Common myeloid progenitor, CD34-positive (primary cell): ENCODE measurements around the gene CDC42EP3.

Experiments used
- CTCF ChIA-PET: fragments of 350-600 bp; sonication (Branson Sonifier 250); formaldehyde crosslinking; loops from one replicate; lab custom pipeline; 2021; ENCODE audit warnings: antibody characterized with exemption; lab: Charles Lee
- POLR2A ChIA-PET: fragments of 350-600 bp; sonication (Branson Sonifier 250); formaldehyde crosslinking; loops from one replicate; lab custom pipeline; 2021; ENCODE audit warnings: antibody characterized with exemption; lab: Charles Lee
- DNase-seq, 3 donors: peaks; one replicate each; pipeline versions ENCODE4 v3.0.0 to v3.0.0-alpha.2; 2013
- H3K27ac ChIP-seq, 2 experiments: 1 replicate in 1 of 2; 2 replicates in 1 of 2; pipeline ENCODE4 v1.7.0; 2013; ENCODE audit warnings: inconsistent platforms in 2 of 2, low read length in 2 of 2, mild to moderate bottlenecking in 2 of 2, low read depth in 1 of 2, moderate library complexity in 1 of 2; ENCODE audit not compliant: severe bottlenecking in 2 of 2, insufficient read depth in 1 of 2, poor library complexity in 1 of 2
- H3K27me3 ChIP-seq, 5 experiments: replicated peaks in 2 of 5; 1 replicate in 3 of 5; 2 replicates in 2 of 5; pipeline versions ENCODE4 v1.6.1 to v1.7.0; 2013; ENCODE audit warnings: low read length in 4 of 5, mild to moderate bottlenecking in 2 of 5, moderate library complexity in 2 of 5, inconsistent platforms in 1 of 5; ENCODE audit not compliant: insufficient read depth in 5 of 5, control insufficient read depth in 4 of 5
- H3K36me3 ChIP-seq, 4 experiments: 1 replicate in 2 of 4; 2 replicates in 2 of 4; pipeline versions ENCODE4 v1.6.1 to v1.7.0; 2013; ENCODE audit warnings: low read length in 3 of 4, control low read depth in 1 of 4, mild to moderate bottlenecking in 1 of 4; ENCODE audit not compliant: control insufficient read depth in 4 of 4, insufficient read depth in 4 of 4
- H3K4me1 ChIP-seq, 4 experiments: 1 replicate in 3 of 4; 2 replicates in 1 of 4; pipeline versions ENCODE4 v1.6.1 to v1.7.1; 2013; ENCODE audit warnings: low read length in 3 of 4, mild to moderate bottlenecking in 3 of 4, control low read depth in 1 of 4, inconsistent platforms in 1 of 4, moderate library complexity in 1 of 4; ENCODE audit not compliant: control insufficient read depth in 4 of 4, insufficient read depth in 4 of 4; ENCODE audit errors: control extremely low read depth in 1 of 4
- H3K4me3 ChIP-seq, 7 experiments: 1 replicate in 4 of 7; 2 replicates in 3 of 7; pipeline versions ENCODE4 v1.5.1 to v1.7.0; 2013; ENCODE audit warnings: mild to moderate bottlenecking in 7 of 7, low read length in 6 of 7, moderate library complexity in 6 of 7, inconsistent platforms in 2 of 7, low read depth in 2 of 7, control low read depth in 1 of 7; ENCODE audit not compliant: insufficient read depth in 4 of 7, control insufficient read depth in 1 of 7; ENCODE audit errors: extremely low read depth in 1 of 7
- H3K9me3 ChIP-seq, 5 experiments: 1 replicate in 4 of 5; 2 replicates in 1 of 5; pipeline versions ENCODE4 v1.6.1 to v1.7.1; 2013; ENCODE audit warnings: low read length in 4 of 5, mild to moderate bottlenecking in 2 of 5, inconsistent platforms in 1 of 5, low read depth in 1 of 5, moderate library complexity in 1 of 5; ENCODE audit not compliant: control insufficient read depth in 4 of 5, insufficient read depth in 2 of 5; ENCODE audit errors: control extremely low read depth in 1 of 5
- WGBS: methylation state at CpG from one replicate; pipeline ENCODE4 v1.1.5; 2013; ENCODE audit not compliant: insufficient coverage; 5-methylcytosine and 5-hydroxymethylcytosine counted together

Gene CDC42EP3

GRCh38 chr2:37658682-37659081 is 12.8 kb downstream of the CDC42EP3 start:
- H3K27me3 ChIP-seq: no peaks in the 10 kb centered on the region
- peaks cover 0 to 28% (median 4%) of the 10 kb centered on the region in 4 experiments for H3K36me3 ChIP-seq
- no peak overlapping the region for H3K4me3 ChIP-seq
- H3K4me1 ChIP-seq: peaks cover 8 to 23% (median 13%) of the 10 kb centered on the region in 4 experiments
- no peaks in the 10 kb centered on the region for H3K9me3 ChIP-seq
- 100% methylated on average over 1 of the region's 3 CpGs for WGBS
- POLR2A ChIA-PET: interaction anchor here (0.6 kb wide), 1 partner anchor 262 kb away, joined by 3 read pairs; no protein-coding TSS in a partner anchor
- CTCF ChIA-PET: interaction anchor here (1.1 to 1.3 kb wide), 2 partner anchors 12 to 152 kb away, joined by 3 read pairs; no protein-coding TSS in a partner anchor
- H3K27ac ChIP-seq: no peak overlapping the region
- no peak for DNase-seq

- peaks cover 17 to 34% (median 21%) of the 10 kb centered on the region in 4 experiments for H3K4me1 ChIP-seq
- POLR2A ChIA-PET: no interaction called here
These were observed 14.0 kb downstream of the CDC42EP3 start for GRCh38 chr2:37657471-37657870.

GRCh38 chr2:37656512-37657423 is 14.7 kb downstream of the CDC42EP3 start:
- Histone ChIP-seq H3K36me3 (peaks cover 0 to 15% (median 2%) of the 10 kb centered on the region in 4 experiments), H3K4me3 (no peak overlapping the region), H3K9me3 (no peaks in the 10 kb centered on the region), H3K4me1 (peaks cover 17 to 38% (median 22%) of the 10 kb centered on the region in 4 experiments), H3K27me3 (no peaks in the 10 kb centered on the region), H3K27ac (no peak overlapping the region)
- 86% methylated on average over 4 of the region's 11 CpGs for WGBS
- no peak for DNase-seq
- CTCF ChIA-PET: interaction anchor here (0.9 to 2.3 kb wide), 5 partner anchors 9 to 242 kb away, joined by 3 to 10 read pairs (median 3); partner anchors contain the start of gene CDC42EP3
- POLR2A ChIA-PET: no interaction called here

More at GRCh38 chr2:37657471-37657870, 14.0 kb downstream of the CDC42EP3 start:
- no peak overlapping the region for H3K27ac ChIP-seq
- WGBS: no CpG with 5 or more reads among the region's 4 CpGs
- H3K27me3 ChIP-seq: no peaks in the 10 kb centered on the region
- CTCF ChIA-PET: interaction anchor here (0.9 to 2.3 kb wide), 5 partner anchors 9 to 243 kb away, joined by 3 to 10 read pairs (median 3); partner anchors contain the start of gene CDC42EP3
- H3K4me3 ChIP-seq: no peak overlapping the region
- peaks cover 0 to 20% (median 2%) of the 10 kb centered on the region in 4 experiments for H3K36me3 ChIP-seq
- DNase-seq: no peak
- no peaks in the 10 kb centered on the region for H3K9me3 ChIP-seq

GRCh38 chr2:37654932-37655841 is 16.3 kb downstream of the CDC42EP3 start:
- POLR2A ChIA-PET: no interaction called here
- peaks cover 0 to 13% (median 2%) of the 10 kb centered on the region in 4 experiments for H3K36me3 ChIP-seq

GRCh38 chr2:37654419-37654818 is 17.0 kb downstream of the CDC42EP3 start:
- DNase-seq: no peak
- peak overlapping the region in 1 of 2 experiments; percentile 39 for H3K27ac ChIP-seq
- peaks cover 17 to 52% (median 25%) of the 10 kb centered on the region in 4 experiments for H3K4me1 ChIP-seq
- H3K27me3 ChIP-seq: no peaks in the 10 kb centered on the region
- H3K9me3 ChIP-seq: no peaks in the 10 kb centered on the region
- CTCF ChIA-PET: interaction anchor here (1.0 to 1.4 kb wide), 2 partner anchors 17 to 22 kb away, joined by 3 read pairs; no protein-coding TSS in a partner anchor
- no peak overlapping the region for H3K4me3 ChIP-seq
- H3K36me3 ChIP-seq: peaks cover 0 to 16% (median 2%) of the 10 kb centered on the region in 4 experiments
- POLR2A ChIA-PET: no interaction called here
- 96% methylated on average over 5 of the region's 8 CpGs for WGBS

More at GRCh38 chr2:37654932-37655841, 16.3 kb downstream of the CDC42EP3 start:
- 93% methylated on average over 6 of the region's 7 CpGs for WGBS
- H3K4me3 ChIP-seq: no peak overlapping the region
- H3K27ac ChIP-seq: no peak overlapping the region
- peaks cover 17 to 52% (median 24%) of the 10 kb centered on the region in 4 experiments for H3K4me1 ChIP-seq
- CTCF ChIA-PET: interaction anchor here (0.6 to 1.0 kb wide), 2 partner anchors 16 to 22 kb away, joined by 3 read pairs; partner anchors contain the start of gene CDC42EP3
- no peak for DNase-seq
- H3K9me3 ChIP-seq: no peaks in the 10 kb centered on the region
- H3K27me3 ChIP-seq: no peaks in the 10 kb centered on the region

- no peaks in the 10 kb centered on the region for H3K9me3 ChIP-seq
- peak overlapping the region in 2 of 7 experiments; percentile 18 to 44 for H3K4me3 ChIP-seq
- peak overlapping the region in 1 of 2 experiments; percentile 39 for H3K27ac ChIP-seq
- ChIA-PET CTCF (interaction anchor here (0.7 to 1.6 kb wide), 4 partner anchors 10 to 90 kb away, joined by 3 read pairs; no protein-coding TSS in a partner anchor), POLR2A (interaction anchor here (0.7 kb wide), 1 partner anchor 10 kb away, joined by 4 read pairs; no protein-coding TSS in a partner anchor)
- 33% methylated on average over 13 of the region's 14 CpGs for WGBS
- peaks cover 0 to 17% (median 2%) of the 10 kb centered on the region in 4 experiments for H3K36me3 ChIP-seq
- DNase-seq: peak; percentile 57 to 90 (median 89)
- H3K4me1 ChIP-seq: peaks cover 19 to 56% (median 26%) of the 10 kb centered on the region in 4 experiments
- H3K27me3 ChIP-seq: no peaks in the 10 kb centered on the region
These were observed 17.6 kb downstream of the CDC42EP3 start for GRCh38 chr2:37653805-37654378.
